Activated T-cell treated with anti-CD3 and anti-CD28 coated beads, Interleukin-2, amount 50 U/mL, for 4 hours (primary cell): ENCODE measurements around the gene TTC23. TPM values are rescaled to one million over a fixed set of nuclear protein-coding genes. Genes with fewer than 3 reads are reported as not detected.
A peak's percentile ranks its signal among the peaks of the same experiment; 100 is the strongest.

Source experiments
- ATAC-seq, 2 donors: fragments of 200-7000 bp; cut with Tn5 transposase; one replicate each; pipeline ENCODE4 v1.10.0; 2021
- DNase-seq: peaks from one replicate; pipeline ENCODE4 v3.0.0-alpha.2; 2020
- H3K27me3 Mint-ChIP-seq: one replicate; pipeline ENCODE4 v1.8.0; 2021; ENCODE audit warnings: low read depth, mixed read lengths
- H3K36me3 Mint-ChIP-seq: one replicate; pipeline ENCODE4 v1.8.0; 2022; ENCODE audit warnings: mixed read lengths; ENCODE audit not compliant: insufficient read depth
- H3K4me1 Mint-ChIP-seq: one replicate; pipeline ENCODE4 v1.8.0; 2021; ENCODE audit warnings: low read depth, mixed read lengths
- H3K4me3 Mint-ChIP-seq: one replicate; pipeline ENCODE4 v1.8.0; 2021; ENCODE audit warnings: mild to moderate bottlenecking, moderate library complexity, mixed read lengths
- H3K9me3 Mint-ChIP-seq: one replicate; pipeline ENCODE4 v1.8.0; 2021; ENCODE audit warnings: mixed read lengths
- total RNA-seq, 3 donors: library from RNA; stranded (reverse); gene quantifications; one replicate each; pipeline ENCODE4 v1.2.1, GENCODE V29; 2021

Gene TTC23
- total RNA-seq, 3 donors from 2014 or later = 1.1 to 3.0 (median 1.6) TPM

DNA sequence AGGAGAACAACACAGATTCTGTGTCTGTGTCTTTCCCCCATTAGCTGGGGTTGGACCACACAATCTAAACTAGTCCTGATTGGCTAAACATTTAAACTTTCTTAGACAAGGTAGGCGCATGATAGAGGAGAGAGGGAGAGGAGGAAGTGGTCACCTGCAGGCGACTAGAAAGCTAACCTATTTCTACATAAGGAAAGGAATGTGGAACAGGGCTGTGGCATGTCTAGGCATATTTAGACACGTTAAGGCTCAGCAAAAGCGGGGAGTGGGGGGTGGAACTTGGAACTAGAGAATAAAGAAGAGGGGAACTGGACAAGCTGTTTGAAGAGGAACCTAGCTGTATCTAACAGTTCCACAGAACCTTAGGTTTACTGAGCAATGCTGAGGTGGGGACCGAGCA is 14.7 kb upstream of the TTC23 start:
- no peak overlapping the region for H3K4me3 Mint-ChIP-seq
- no peak for DNase-seq
- ATAC-seq = no peak
- H3K9me3 Mint-ChIP-seq = no peaks in the 10 kb centered on the region
- peaks cover 8% of the 10 kb centered on the region for H3K36me3 Mint-ChIP-seq
- H3K27me3 Mint-ChIP-seq = no peaks in the 10 kb centered on the region
- no peaks in the 10 kb centered on the region for H3K4me1 Mint-ChIP-seq

GRCh38 chr15:99257107-99257750 is 7.8 kb upstream of the TTC23 start:
- ATAC-seq = no peak
- Mint-ChIP-seq H3K36me3 (peaks cover 24% of the 10 kb centered on the region), H3K4me1 (peaks cover 18% of the 10 kb centered on the region), H3K27me3 (no peaks in the 10 kb centered on the region), H3K4me3 (no peak overlapping the region), H3K9me3 (no peaks in the 10 kb centered on the region)
- DNase-seq = no peak

GRCh38 chr15:99253381-99254090 is 4.2 kb upstream of the TTC23 start:
- peaks cover 19% of the 10 kb centered on the region for H3K36me3 Mint-ChIP-seq
- ATAC-seq = no peak
- H3K4me1 Mint-ChIP-seq = peaks cover 31% of the 10 kb centered on the region
- no peaks in the 10 kb centered on the region for H3K27me3 Mint-ChIP-seq
- H3K9me3 Mint-ChIP-seq = no peaks in the 10 kb centered on the region
- H3K4me3 Mint-ChIP-seq = peak overlapping the region; percentile 4
- no peak for DNase-seq

GRCh38 chr15:99252326-99252725 is 2.9 kb upstream of the TTC23 start:
- Mint-ChIP-seq H3K27me3 (no peaks in the 10 kb centered on the region), H3K4me1 (peaks cover 31% of the 10 kb centered on the region), H3K9me3 (no peaks in the 10 kb centered on the region), H3K4me3 (peak overlapping the region; percentile 90), H3K36me3 (peaks cover 9% of the 10 kb centered on the region)
- DNase-seq (no peak), ATAC-seq (no peak)

GRCh38 chr15:99250857-99251841 is 1.8 kb upstream of the TTC23 start, which contains the start of gene LRRC28:
Gene LRRC28 (plus strand): TSS chr15:99251481. CDS start chr15:99255958, 4,477 bp downstream.
- no peaks in the 10 kb centered on the region for H3K27me3 Mint-ChIP-seq
- H3K9me3 Mint-ChIP-seq = no peaks in the 10 kb centered on the region
- peaks cover 4% of the 10 kb centered on the region for H3K36me3 Mint-ChIP-seq
- ATAC-seq (peak; percentile 99), DNase-seq (peak; percentile 92)
- H3K4me1 Mint-ChIP-seq = peaks cover 31% of the 10 kb centered on the region
- peak within 1 kb of the TSS; percentile 90 for H3K4me3 Mint-ChIP-seq

GRCh38 chr15:99250494-99250856 is 1.1 kb upstream of the TTC23 start:
- Mint-ChIP-seq H3K4me1 (peaks cover 31% of the 10 kb centered on the region), H3K27me3 (no peaks in the 10 kb centered on the region), H3K36me3 (no peaks in the 10 kb centered on the region), H3K9me3 (no peaks in the 10 kb centered on the region), H3K4me3 (peak overlapping the region; percentile 90)
- DNase-seq (no peak), ATAC-seq (no peak)

DNA sequence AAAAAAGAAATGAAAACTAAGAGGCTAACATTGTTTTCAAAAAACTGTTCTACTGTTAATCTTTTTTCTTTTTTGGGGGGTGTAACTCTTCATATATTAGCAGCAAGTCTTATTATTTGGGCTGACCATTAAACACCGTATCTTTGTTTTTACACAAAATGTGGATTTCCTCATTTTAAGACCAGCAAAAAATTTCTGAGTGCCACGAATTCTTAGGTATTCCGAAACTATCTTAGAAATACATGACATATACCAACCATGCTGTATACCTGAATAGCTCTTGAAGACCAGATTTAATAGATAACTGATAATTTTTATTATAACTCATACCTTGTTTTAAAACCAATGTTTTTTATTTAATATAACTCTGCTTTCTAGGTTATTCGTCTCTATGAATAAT is 620 bp upstream of the TTC23 start:
- Mint-ChIP-seq H3K4me3 (peak overlapping the region; percentile 20), H3K27me3 (no peaks in the 10 kb centered on the region), H3K9me3 (no peaks in the 10 kb centered on the region), H3K36me3 (no peaks in the 10 kb centered on the region), H3K4me1 (peaks cover 31% of the 10 kb centered on the region)
- no peak for DNase-seq
- no peak for ATAC-seq

DNA sequence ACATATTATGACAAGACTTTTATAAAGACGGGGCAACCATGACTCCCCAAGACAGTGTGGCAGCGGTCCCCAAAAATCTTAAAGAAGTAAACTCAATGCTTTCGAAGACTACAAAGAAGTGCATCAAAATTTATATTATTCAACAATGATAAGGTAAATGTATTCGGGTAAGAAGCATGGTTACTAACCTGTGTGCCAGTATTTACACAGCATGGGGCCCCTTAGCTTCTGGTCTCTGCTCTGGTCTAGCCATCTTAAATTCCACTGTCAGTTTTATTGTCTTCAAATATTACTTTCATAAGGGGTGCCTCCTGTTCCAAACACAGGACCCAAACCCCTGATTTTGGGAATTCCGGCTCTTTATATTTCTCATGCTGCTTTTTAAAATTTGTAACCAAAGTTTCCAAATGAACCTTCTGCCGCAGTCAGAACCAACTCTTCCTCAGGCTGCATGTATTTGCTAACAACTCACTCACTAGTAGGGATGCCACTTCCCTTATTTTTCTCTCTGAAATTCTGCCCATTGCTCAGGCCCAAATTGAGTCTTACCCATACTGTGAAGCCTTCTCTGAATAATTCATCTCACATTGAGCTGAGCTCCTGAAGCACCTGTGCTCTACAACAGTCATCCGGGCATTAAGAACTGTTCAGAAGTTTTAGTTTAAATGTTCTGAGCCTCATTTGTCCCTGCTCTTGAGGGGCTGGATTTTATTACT is 1.2 kb downstream of the TTC23 start:
- no peak for DNase-seq
- H3K4me3 Mint-ChIP-seq = no peak overlapping the region
- H3K9me3 Mint-ChIP-seq = no peaks in the 10 kb centered on the region
- no peaks in the 10 kb centered on the region for H3K27me3 Mint-ChIP-seq
- peaks cover 21% of the 10 kb centered on the region for H3K4me1 Mint-ChIP-seq
- no peak for ATAC-seq
- H3K36me3 Mint-ChIP-seq = no peaks in the 10 kb centered on the region

DNA sequence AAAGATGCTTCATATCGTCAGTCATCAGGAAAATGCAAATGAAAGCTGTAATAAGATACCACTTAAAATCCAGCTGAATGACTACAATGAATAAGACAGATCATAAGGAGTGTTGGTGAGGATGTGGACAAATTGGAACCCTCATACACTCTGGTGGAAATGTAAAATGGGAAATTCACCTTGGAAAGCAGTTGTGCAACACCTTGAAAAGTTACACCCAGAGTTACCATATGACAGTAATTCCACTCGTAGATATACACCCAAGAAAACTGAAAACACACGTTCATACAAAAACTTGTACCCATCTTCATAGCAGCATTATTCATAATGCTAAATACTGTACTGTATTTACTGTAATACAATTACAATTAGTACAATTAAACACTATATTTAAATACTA is 2.3 kb downstream of the TTC23 start:
- H3K4me1 Mint-ChIP-seq = peaks cover 11% of the 10 kb centered on the region
- H3K27me3 Mint-ChIP-seq = no peaks in the 10 kb centered on the region
- ATAC-seq (no peak), DNase-seq (no peak)
- no peaks in the 10 kb centered on the region for H3K36me3 Mint-ChIP-seq
- no peak overlapping the region for H3K4me3 Mint-ChIP-seq
- no peaks in the 10 kb centered on the region for H3K9me3 Mint-ChIP-seq

DNA sequence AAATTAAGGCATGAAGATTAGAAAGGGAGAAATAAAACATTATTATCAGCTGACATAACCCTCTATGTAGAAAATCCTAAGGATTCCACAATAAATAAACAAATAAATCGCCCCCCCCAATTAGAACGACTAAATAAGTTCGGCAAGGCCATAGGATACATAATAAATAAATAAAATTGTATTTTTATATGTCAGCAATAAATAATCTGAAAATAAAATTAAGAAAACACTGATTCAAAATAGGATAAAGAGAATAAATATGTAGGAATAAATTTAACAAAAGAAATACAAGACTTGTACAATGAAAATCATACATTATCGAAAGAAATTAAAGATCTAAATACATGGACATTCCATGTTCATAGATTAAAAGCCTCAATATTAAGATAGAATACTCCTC is 5.1 kb downstream of the TTC23 start:
- no peaks in the 10 kb centered on the region for H3K4me1 Mint-ChIP-seq
- no peak overlapping the region for H3K4me3 Mint-ChIP-seq
- ATAC-seq (no peak), DNase-seq (no peak)
- no peaks in the 10 kb centered on the region for H3K9me3 Mint-ChIP-seq
- no peaks in the 10 kb centered on the region for H3K36me3 Mint-ChIP-seq
- H3K27me3 Mint-ChIP-seq = no peaks in the 10 kb centered on the region

GRCh38 chr15:99241752-99242151 is 7.6 kb downstream of the TTC23 start:
- H3K4me3 Mint-ChIP-seq = no peak overlapping the region
- no peaks in the 10 kb centered on the region for H3K4me1 Mint-ChIP-seq
- no peaks in the 10 kb centered on the region for H3K27me3 Mint-ChIP-seq
- H3K36me3 Mint-ChIP-seq = no peaks in the 10 kb centered on the region
- no peaks in the 10 kb centered on the region for H3K9me3 Mint-ChIP-seq
- ATAC-seq = no peak
- no peak for DNase-seq

DNA sequence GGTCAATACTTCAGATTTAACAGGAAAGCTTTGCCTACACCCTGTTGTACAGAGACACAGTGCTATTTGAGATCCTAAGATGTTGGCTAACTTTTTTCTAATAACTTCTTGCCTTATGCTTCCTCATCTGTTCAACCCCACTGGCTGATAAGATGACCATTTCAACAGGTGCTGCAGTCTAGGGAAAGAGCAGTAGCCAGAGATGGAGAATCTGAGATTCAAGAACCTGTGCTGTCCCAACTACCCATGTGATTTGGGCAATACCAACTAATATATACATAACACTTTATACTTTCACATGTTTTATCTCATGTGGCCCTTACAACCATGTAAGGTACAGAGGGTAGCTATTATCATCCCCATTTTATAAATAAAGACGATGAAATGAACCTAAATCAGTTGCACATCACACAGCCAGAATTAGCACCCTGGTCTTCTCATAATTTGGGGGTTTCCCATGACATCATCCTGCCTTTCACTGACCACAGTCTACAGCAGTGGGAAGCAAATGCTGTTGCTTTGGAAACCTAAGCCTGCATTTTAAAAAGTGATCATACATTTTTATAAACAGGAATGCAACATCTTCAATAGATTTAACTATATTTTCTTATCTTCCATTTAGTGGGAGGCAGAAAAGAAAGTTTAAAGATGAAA is 9.7 kb downstream of the TTC23 start:
- Mint-ChIP-seq H3K4me3 (no peak overlapping the region), H3K9me3 (no peaks in the 10 kb centered on the region), H3K36me3 (no peaks in the 10 kb centered on the region), H3K27me3 (no peaks in the 10 kb centered on the region), H3K4me1 (no peaks in the 10 kb centered on the region)
- peak in 1 of 2 donors; percentile 46 for ATAC-seq
- no peak for DNase-seq

GRCh38 chr15:99238849-99239248 is 10.5 kb downstream of the TTC23 start:
- Mint-ChIP-seq H3K4me3 (no peak overlapping the region), H3K4me1 (no peaks in the 10 kb centered on the region), H3K27me3 (no peaks in the 10 kb centered on the region), H3K36me3 (no peaks in the 10 kb centered on the region), H3K9me3 (no peaks in the 10 kb centered on the region)
- ATAC-seq (no peak), DNase-seq (no peak)
